ENCODE data around the gene PDIA3.

DNA sequence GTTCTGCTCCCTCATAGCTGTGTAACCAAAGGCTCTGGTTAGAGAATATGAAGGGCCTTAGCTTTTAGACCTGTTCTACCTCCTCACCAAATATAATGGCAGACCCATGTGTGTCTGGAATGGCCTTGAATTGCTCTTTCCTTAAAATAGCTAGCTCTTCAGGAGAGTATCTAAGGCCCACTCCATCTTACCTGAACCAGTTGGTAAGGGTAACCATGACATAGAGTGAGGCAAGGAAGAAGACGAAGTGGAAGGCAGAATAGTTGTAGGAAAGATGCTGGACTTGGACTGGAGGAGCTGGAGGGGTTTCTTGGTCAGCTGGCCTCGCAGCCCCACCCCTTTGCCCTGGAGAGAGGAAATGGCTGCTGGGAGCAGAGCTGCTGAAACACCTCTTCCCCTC lies 49.0 kb downstream of the PDIA3 start:
- TF ChIP-seq TAF1 (IDR thresholded peaks at IDR 0.05; ENCODE audit: borderline replicate concordance, insufficient read depth, low read length) = no peak
- no peak; the same call in 1 of the 2 replicates for TF ChIP-seq POLR2AphosphoS5 (IDR thresholded peaks at IDR 0.05; ENCODE audit: low read depth, low read length)
